ENCODE data around the gene AK6.
"Not testable (repeated sequence)": the region's sequence is repeated elsewhere in the genome, so short reads cannot be mapped to it uniquely, and the experiment has no call there.

The AK6 gene

GRCh38 chr5:69364414-69364813 lies 4.9 kb downstream of the AK6 start:
- no peaks in the 10 kb centered on the region for H3K9me3 Mint-ChIP-seq
- H3K36me3 Mint-ChIP-seq = peaks cover 14% of the 10 kb centered on the region
- peaks cover 54% of the 10 kb centered on the region for H3K4me1 Mint-ChIP-seq
- no peak overlapping the region for H3K4me3 Mint-ChIP-seq
- H3K27ac Mint-ChIP-seq = no peak overlapping the region
- no peaks in the 10 kb centered on the region for H3K27me3 Mint-ChIP-seq

DNA sequence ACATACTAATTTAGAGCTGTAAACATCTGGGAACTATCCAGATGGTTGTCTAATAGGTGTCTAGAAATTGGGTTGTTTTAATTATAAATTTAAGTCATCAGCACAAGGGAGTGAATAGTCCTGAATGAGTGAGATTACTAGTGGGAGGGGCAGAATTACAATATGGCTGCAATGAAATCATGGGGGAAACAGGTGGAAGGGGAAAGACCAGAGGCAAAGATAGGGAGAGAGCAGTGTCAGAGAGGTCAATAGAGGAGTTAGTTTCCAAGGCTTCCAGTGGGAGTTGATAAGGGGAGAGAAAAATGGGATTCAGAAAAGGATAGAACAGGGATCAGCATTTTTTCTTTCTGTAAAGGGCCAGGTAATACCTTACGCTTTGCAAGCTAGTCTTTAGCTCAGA lies 8.9 kb downstream of the AK6 start:
- no peak overlapping the region for H3K4me3 Mint-ChIP-seq
- no peak overlapping the region for H3K27ac Mint-ChIP-seq
- H3K27me3 Mint-ChIP-seq = no peaks in the 10 kb centered on the region
- peaks cover 49% of the 10 kb centered on the region for H3K4me1 Mint-ChIP-seq
- H3K36me3 Mint-ChIP-seq = peaks cover 22% of the 10 kb centered on the region
- H3K9me3 Mint-ChIP-seq = no peaks in the 10 kb centered on the region

DNA sequence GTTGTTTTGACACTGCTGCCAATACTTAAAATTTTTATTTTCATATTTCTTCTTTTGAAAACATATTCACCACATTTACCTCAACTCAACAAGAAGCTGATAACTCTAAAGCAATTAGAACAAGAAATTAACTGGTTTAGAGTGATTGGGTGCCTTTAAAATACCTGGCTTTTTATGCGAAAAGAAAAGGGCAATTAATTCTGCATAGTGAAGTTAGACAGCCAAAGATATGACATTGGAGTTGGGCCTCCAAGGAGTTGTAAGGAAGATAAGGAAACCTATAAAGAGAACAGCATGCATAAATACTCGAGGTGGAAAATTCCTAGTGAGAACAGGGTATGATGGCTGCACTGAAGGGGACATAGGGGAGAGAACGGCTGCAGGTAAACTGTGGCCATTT lies 9.6 kb downstream of the AK6 start:
- Mint-ChIP-seq H3K27ac (peak overlapping the region; percentile 2), H3K27me3 (no peaks in the 10 kb centered on the region), H3K36me3 (peaks cover 16% of the 10 kb centered on the region), H3K9me3 (no peaks in the 10 kb centered on the region), H3K4me1 (peaks cover 42% of the 10 kb centered on the region), H3K4me3 (no peak overlapping the region)

DNA sequence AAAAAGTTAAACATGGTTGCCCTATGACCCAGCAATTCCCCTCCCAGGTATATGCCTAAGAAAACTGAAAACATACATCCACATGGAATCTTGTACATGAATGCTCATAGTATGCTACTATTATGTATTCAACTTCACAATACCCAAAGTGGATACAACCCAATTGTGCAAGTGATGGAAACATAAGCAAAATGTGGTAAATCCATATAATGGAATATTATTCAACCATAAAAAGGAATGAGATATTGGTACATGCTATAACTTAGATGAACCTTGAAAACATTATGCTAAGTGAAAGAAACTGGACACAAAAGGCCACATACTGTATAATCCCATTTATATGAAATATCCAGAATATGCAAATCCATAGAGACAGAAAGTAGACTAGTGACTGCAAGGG lies 18.7 kb downstream of the AK6 start:
- Mint-ChIP-seq H3K36me3 (peaks cover 15% of the 10 kb centered on the region), H3K27ac (no peak overlapping the region), H3K4me1 (peaks cover 11% of the 10 kb centered on the region), H3K27me3 (no peaks in the 10 kb centered on the region), H3K4me3 (no peak overlapping the region), H3K9me3 (no peaks in the 10 kb centered on the region)

GRCh38 chr5:69343083-69343482 lies 26.2 kb downstream of the AK6 start:
- no peaks in the 10 kb centered on the region for H3K9me3 Mint-ChIP-seq
- no peaks in the 10 kb centered on the region for H3K27me3 Mint-ChIP-seq
- H3K27ac Mint-ChIP-seq = no peak overlapping the region
- peaks cover 3% of the 10 kb centered on the region for H3K36me3 Mint-ChIP-seq
- no peak overlapping the region for H3K4me3 Mint-ChIP-seq
- no peaks in the 10 kb centered on the region for H3K4me1 Mint-ChIP-seq

DNA sequence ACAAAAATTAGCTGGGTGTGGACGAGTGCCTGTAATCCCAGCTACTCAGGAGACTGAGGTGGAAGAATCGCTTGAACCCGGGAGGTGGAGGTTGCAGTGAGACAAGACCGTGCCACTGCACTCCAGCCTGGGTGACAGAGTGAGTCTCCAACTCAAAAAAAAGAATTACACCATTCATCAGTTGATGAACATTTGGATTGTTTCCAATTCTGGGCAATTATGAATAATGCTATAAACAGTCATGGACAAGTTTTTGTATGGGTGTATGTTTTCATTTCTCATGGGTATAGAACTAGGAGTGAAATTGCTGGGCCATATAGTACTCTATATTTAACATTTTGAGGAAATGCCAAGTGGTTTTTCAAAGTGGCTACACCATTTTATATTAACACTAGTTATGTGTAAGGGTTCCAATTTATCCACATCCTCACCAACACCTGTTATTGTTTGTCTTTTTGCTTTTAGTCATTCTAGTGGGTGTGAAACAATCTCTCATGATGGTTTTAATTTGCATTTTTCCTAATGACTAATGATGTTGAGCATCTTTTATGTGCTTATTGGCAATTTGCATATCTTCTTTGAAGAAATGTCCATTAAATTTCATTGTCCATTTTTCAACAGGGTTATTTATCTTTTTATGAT lies 27.7 kb downstream of the AK6 start:
- Mint-ChIP-seq H3K27ac (no peak overlapping the region), H3K36me3 (peaks cover 3% of the 10 kb centered on the region), H3K9me3 (no peaks in the 10 kb centered on the region), H3K27me3 (no peaks in the 10 kb centered on the region), H3K4me1 (no peaks in the 10 kb centered on the region), H3K4me3 (no peak overlapping the region)

DNA sequence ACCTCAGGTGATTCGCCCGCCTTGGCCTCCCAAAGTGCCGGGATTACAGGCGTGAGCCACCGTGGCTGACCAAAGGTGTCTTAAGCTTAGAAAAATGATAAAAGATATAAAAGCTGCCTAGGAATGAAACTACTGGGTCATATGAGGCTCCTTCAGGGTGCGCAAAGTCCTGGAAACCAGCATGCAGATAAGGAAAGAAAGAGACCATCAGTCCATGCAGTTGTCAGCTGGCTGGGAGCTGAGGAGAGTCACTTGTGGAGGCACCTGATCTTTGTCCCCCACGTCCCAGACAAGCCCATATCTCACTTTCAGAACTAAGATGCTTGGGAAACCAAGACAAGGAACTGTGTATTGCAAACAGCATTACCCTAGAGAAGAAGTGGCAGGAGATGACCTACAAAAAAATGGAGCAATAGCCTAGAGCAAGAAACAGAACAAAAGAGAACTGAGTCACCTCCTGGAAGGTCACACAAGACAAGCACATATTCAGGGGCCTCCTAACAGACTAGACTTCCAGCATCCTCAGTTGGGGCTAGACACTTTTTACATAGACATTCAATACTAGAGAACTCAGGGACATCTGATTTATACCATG lies 33.9 kb downstream of the AK6 start:
- no peaks in the 10 kb centered on the region for H3K9me3 Mint-ChIP-seq
- peaks cover 2% of the 10 kb centered on the region for H3K36me3 Mint-ChIP-seq
- peaks cover 20% of the 10 kb centered on the region for H3K4me1 Mint-ChIP-seq
- H3K4me3 Mint-ChIP-seq = no peak overlapping the region
- H3K27ac Mint-ChIP-seq = no peak overlapping the region
- no peaks in the 10 kb centered on the region for H3K27me3 Mint-ChIP-seq

GRCh38 chr5:69334793-69335268 lies 34.5 kb downstream of the AK6 start:
- peaks cover 5% of the 10 kb centered on the region for H3K36me3 Mint-ChIP-seq
- peak overlapping the region; percentile 30 for H3K4me3 Mint-ChIP-seq
- peaks cover 20% of the 10 kb centered on the region for H3K4me1 Mint-ChIP-seq
- H3K27ac Mint-ChIP-seq = no peak overlapping the region
- no peaks in the 10 kb centered on the region for H3K27me3 Mint-ChIP-seq
- H3K9me3 Mint-ChIP-seq = no peaks in the 10 kb centered on the region

- H3K4me1 Mint-ChIP-seq = peaks cover 20% of the 10 kb centered on the region
- H3K9me3 Mint-ChIP-seq, H3K27me3 Mint-ChIP-seq, H3K36me3 Mint-ChIP-seq, H3K4me3 Mint-ChIP-seq: not testable (repeated sequence)
- H3K27ac Mint-ChIP-seq = peak overlapping the region; percentile 76
Measured at GRCh38 chr5:69333668-69334315, 35.5 kb downstream of the AK6 start.

DNA sequence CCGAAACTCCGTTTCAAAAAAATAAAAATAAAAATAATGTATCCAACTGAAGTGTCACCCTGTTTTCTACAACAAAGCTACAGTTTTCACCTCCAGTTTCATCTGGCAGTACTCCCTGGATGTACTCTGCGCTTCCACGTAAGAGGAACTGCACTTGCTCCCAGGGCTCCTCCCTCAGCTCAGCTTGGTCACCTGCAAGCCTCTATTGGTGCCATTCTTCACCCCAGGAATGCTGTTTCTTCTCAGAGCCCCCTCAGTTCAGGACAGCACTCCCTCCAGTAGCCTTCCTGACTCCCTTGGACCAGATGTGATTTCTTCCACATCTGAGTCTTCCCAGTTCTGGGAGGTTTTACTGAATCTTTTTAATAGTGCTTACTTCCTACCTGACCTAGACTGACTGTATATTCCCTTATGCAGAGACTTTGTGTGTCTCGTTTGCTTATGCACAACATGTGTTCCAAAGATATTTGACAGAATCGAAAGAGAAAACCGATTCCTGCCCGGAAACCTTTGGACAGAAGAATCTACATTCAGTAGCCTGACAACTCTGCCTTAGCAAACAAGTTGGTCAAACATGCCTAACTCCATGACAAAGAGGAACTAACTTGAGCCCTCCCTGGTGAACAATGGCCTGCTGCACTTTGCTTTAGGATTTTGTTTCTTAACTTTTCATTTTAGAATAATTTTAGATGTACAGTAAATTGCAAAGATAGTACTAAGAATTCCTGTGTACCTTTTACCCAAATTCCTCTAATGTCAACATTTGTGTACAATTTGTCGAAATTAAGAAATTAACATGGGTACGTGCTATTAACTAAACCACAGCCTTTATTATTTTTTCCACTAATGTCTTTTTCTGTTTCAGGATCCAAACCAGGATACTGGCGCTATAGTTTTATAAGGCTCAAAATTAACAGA lies 37.5 kb downstream of the AK6 start:
- H3K9me3 Mint-ChIP-seq = no peaks in the 10 kb centered on the region
- peak overlapping the region; percentile 96 for H3K4me3 Mint-ChIP-seq
- peaks cover 5% of the 10 kb centered on the region for H3K36me3 Mint-ChIP-seq
- peak overlapping the region; percentile 98 for H3K27ac Mint-ChIP-seq
- H3K27me3 Mint-ChIP-seq = no peaks in the 10 kb centered on the region
- H3K4me1 Mint-ChIP-seq = peaks cover 20% of the 10 kb centered on the region

DNA sequence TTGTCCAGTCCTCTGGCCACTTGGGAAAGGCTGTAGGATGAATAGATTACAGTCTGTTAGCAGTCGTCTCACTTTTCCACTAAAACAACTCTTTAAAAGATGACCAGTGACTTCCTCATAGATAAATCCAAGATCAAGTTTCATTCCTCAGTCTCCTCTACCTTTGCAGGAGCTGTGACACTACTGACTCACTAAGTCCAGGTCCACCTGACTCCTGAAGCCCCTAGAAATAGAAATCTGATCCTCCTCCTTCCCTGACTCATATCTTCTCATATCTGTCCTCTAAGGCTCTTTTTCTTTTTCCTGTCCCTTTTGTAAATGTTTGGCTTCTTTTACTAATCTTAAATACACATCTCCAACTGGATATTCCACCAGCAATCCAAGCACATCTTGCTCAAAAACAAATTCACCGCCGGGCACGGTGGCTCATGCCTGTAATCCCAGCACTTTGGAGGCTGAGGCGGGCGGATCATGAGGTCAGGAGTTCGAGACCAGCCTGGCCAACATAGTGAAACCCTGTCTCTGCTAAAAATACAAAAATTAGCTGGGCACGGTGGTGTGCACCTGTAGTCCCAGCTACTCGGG lies 39.3 kb downstream of the AK6 start:
- Mint-ChIP-seq H3K9me3 (no peaks in the 10 kb centered on the region), H3K27ac (no peak overlapping the region), H3K27me3 (no peaks in the 10 kb centered on the region), H3K36me3 (peaks cover 5% of the 10 kb centered on the region), H3K4me3 (no peak overlapping the region), H3K4me1 (peaks cover 20% of the 10 kb centered on the region)

- H3K4me3 Mint-ChIP-seq = no peak overlapping the region
- no peaks in the 10 kb centered on the region for H3K27me3 Mint-ChIP-seq
- peaks cover 3% of the 10 kb centered on the region for H3K4me1 Mint-ChIP-seq
- no peak overlapping the region for H3K27ac Mint-ChIP-seq
- no peaks in the 10 kb centered on the region for H3K9me3 Mint-ChIP-seq
- H3K36me3 Mint-ChIP-seq = peaks cover 3% of the 10 kb centered on the region
Measured at GRCh38 chr5:69326365-69326764, 43.0 kb downstream of the AK6 start.

GRCh38 chr5:69317391-69317790 lies 51.9 kb downstream of the AK6 start:
- H3K36me3 Mint-ChIP-seq = peaks cover 20% of the 10 kb centered on the region
- no peaks in the 10 kb centered on the region for H3K9me3 Mint-ChIP-seq
- H3K4me1 Mint-ChIP-seq = no peaks in the 10 kb centered on the region
- no peak overlapping the region for H3K4me3 Mint-ChIP-seq
- H3K27ac Mint-ChIP-seq = no peak overlapping the region
- H3K27me3 Mint-ChIP-seq = no peaks in the 10 kb centered on the region

DNA sequence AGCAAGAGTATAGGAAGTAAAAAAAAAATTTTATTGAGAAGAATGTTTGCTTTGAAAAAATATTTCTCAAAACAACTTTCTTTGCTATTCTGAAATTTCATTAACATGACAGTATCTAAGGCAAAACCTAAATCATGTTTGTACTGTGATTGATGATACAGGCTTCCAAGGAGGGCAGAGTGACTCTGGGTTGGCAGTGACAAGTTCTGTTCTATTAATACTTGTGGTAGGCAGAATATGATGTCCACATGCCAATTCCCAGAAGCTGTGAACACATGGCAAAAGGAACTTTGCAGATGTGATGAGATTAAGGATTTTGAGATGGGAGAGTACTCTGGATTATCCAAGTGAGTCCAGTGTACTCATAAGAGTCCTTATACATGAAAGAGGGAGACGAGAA lies 53.3 kb downstream of the AK6 start:
- no peaks in the 10 kb centered on the region for H3K27me3 Mint-ChIP-seq
- no peaks in the 10 kb centered on the region for H3K4me1 Mint-ChIP-seq
- no peaks in the 10 kb centered on the region for H3K9me3 Mint-ChIP-seq
- H3K36me3 Mint-ChIP-seq = peaks cover 24% of the 10 kb centered on the region
- no peak overlapping the region for H3K4me3 Mint-ChIP-seq
- no peak overlapping the region for H3K27ac Mint-ChIP-seq

GRCh38 chr5:69313428-69313827 lies 55.9 kb downstream of the AK6 start:
- no peaks in the 10 kb centered on the region for H3K4me1 Mint-ChIP-seq
- no peaks in the 10 kb centered on the region for H3K27me3 Mint-ChIP-seq
- no peak overlapping the region for H3K27ac Mint-ChIP-seq
- no peak overlapping the region for H3K4me3 Mint-ChIP-seq
- H3K36me3 Mint-ChIP-seq = peaks cover 40% of the 10 kb centered on the region
- no peaks in the 10 kb centered on the region for H3K9me3 Mint-ChIP-seq

Measured in activated naive CD4-positive, alpha-beta T cell treated with anti-CD3 and anti-CD28 coated beads, Interleukin-2, amount 50 U/mL, for 24 hours (primary cell).